GM21619 (cell line): ENCODE results near the gene ANO10.
"Not testable (repeated sequence)": the region's sequence is repeated elsewhere in the genome, so short reads cannot be mapped to it uniquely, and the experiment has no call there.

Experiments
- ATAC-seq: cut with Tn5 transposase; IDR thresholded peaks from one replicate; pipeline ENCODE4 v1.9.1; 2021; ENCODE audit not compliant: unreplicated experiment

ANO10 gene

DNA sequence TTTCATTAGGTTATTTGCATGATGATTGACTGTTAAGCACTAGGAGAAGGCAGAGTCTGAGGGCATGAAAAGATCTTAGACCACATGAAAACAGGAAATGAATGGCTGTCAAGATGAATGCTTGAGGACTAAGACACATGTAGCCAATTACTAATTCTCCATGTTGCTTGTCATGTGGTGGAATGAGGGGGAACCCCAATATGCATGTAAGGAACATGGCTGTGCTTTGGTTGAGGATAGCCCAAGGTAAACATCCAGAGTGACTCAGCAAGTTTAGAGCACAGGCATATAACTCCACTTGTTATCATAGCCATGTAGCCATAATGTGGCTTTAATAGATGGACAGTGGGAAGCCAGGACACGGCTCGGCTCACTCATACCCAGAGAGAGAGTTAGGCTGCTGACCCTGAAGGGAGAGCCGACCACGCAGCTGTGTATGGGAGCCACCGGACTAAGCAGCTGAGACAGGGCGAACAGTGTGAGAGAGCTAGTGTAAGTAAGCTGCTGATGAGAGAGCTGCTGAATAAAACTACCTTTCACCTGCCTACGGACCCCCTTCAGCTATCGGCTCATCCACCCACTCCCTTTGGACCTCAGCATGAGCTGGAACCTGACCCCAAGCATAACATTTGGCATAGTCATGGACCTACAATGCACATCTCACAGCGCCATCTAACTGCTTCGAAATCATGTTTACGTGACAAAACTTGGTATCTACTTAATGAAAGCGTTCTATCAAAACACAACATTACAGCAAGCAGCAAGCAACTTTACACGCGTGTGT is 37.6 kb downstream of the ANO10 start:
- peak; percentile 53 for ATAC-seq

DNA sequence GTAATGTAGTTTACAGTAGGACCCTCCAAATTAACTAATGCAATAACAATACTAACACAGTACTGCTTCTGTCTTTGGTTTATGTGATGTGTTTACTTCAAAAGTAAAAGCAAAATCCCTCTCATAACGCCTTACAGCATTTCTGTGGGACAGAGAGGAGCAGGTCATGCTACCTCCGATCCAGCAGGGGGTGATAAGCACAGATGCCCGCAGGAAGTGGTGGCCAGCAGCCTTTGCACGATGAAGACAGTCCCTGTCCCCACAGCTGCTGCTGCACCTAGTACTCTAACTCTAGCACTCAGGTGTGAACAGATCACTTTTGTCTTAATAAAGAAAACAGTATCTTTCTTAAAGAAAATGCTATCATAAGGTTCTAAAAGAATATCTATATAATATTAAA is 38.3 kb downstream of the ANO10 start:
- no peak for ATAC-seq

DNA sequence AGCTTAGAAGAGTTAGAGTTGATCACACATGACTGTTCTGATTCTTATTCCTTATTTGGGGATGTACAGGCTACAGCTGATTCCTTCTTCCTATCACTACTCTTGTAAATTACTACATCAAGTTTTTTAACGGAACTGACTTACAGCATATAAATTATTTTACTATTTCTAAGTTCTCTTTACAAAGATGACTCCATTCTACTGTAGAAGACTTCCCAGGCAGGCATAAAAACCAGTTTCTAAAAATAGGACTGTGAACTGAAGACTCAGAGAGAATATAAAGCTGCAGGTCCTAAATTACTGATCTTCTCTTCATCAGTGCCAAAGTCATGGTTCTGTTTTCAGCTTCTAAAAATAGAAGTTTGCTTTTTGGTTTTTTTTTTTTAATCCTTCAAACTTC is 38.9 kb downstream of the ANO10 start:
- no peak for ATAC-seq

DNA sequence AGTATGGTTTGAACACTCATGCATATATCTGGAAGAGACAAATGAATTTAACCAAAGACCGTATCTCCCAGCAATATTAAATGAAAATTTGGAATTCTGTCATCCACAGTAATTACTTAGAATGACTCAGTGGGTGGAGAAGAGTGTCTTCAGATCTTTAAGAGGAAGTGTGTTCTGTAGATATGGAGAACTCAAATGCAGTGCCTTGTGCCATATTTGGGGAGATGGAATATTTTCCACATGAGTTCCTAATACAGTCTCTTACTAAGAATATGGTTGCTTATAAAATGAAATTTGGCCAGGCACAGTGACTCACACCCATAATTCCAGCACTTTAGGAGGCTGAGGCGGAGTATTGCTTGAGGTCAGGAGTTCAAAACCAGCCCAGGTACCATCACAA is 40.5 kb downstream of the ANO10 start:
- ATAC-seq: no peak

DNA sequence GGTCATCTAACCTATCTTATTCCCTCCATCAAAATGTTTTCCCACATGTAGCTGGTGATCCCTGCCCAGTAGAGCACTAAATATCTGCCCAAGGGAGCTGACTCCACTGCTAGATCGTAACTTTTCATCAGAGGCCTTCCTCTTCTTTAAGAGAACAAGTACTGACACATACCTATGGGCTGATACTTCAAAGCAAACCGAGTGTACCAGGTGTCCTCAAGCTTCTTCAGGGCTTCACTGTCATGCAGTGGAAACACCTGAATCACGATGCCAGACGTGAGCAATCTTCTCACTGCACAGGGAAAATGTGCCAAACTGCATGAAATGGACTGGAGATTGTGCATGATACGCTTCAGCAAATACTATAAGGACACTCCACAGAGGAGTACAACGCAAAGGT is 41.6 kb downstream of the ANO10 start:
- no peak for ATAC-seq

DNA sequence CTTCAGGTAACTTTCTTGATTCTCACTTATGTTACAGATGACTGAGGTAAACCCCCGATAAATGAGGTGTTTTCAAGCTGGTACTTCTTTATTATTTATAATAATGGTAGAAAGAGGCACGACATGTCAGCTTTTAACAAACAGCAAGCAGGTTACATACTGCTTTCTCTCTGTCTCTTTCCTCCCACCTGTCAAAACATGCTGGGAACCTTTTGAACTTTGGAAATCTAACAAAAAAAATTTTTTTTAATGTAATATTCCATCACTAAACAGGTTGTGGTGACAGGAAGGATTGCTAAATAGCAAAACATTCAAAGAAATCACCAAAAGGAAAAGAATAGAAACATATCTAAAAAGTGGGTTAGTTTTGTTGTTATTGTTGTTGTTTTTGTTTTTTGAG is 48.2 kb downstream of the ANO10 start:
- ATAC-seq: no peak

DNA sequence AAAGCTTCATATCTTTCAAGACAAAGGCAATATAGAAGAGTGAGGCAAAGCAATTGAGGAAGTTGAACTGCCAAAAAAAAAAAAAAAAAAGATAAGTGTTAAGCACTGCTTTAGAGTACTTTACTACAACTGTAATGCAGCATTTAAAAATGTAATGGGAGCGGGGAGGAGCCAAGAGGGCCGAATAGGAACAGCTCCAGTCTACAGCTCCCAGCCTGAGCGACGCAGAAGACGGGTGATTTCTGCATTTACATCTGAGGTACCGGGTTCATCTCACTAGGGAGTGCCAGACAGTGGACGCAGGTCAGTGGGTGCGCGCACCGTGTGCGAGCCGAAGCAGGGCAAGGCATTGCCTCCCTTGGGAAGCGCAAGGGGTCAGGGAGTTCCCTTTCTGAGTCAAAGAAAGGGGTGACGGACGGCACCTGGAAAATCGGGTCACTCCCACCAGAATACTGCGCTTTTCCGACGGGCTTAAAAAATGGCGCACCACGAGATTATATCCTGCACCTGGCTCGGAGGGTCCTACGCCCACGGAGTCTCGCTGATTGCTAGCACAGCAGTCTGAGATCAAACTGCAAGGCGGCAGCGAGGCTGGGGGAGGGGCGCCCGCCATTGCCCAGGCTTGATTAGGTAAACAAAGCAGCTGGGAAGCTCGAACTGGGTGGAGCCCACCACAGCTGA is 56.0 kb downstream of the ANO10 start:
- ATAC-seq: not testable (repeated sequence)

DNA sequence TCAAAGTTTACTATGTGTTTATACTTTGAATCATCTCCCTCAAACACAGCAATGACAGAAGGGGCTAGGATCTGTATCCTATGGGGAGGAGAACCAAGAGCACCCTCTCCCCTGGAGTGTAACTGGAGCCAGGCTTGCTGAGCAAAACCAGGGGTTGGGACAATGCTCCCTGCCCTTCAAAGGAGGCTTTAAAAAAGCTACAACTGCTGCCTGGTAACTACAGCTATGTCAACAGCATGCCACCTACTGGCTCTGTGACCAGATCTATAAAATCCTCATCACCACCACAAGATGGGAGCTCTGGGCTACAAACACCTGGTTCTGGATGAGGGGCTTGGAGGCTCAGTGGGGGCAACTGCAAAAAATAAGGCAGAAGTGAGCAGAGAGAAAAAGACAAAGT is 61.9 kb downstream of the ANO10 start:
- ATAC-seq: no peak

DNA sequence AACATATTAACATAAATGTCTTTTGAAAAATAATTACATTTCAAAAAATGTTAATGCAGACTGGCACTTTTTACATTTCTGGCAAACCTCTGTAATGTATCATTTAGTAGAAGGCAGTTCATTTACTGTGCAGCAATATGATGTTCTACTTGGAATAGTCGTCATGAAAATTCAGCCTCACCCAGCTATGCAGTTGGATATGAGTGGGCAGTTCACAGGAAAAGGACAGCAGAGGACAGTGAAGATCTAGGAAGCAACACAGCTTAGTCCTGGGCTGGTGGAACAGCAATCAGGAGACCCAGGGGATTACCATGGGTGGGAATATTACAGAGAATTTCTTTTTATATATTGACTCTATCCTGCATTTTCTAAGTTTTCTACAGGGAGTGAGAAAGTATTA is 63.6 kb downstream of the ANO10 start:
- ATAC-seq: no peak

DNA sequence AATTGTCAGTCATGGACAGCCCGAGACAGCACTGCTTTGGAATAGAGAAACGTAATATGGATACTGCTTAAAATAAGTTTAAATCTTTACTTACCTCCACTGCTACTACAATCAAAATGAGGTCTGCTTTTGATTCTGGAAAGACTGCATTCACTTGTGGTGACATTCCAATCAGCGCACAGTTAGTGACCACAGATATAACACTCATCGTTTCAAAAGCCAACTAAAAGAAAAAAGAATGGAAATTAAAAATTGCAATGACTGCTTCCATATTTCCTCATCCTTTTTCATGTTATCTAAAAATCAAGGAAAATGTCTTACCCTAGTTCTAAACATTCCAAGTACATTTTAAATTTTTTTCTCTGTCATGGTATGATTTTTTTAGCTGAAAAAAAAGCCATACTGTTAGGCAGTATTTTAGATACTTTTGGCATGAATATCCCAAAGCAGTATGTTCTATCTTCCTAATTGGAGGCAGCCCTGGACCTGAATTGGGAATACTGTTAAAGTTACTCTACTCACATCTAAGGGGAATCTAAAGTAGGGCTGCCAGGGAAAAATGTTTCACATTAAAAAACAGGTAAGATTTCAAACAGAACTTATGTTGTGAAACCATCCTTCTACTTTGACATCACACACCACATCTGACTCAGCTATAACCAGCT is 72.1 kb downstream of the ANO10 start:
- no peak for ATAC-seq

DNA sequence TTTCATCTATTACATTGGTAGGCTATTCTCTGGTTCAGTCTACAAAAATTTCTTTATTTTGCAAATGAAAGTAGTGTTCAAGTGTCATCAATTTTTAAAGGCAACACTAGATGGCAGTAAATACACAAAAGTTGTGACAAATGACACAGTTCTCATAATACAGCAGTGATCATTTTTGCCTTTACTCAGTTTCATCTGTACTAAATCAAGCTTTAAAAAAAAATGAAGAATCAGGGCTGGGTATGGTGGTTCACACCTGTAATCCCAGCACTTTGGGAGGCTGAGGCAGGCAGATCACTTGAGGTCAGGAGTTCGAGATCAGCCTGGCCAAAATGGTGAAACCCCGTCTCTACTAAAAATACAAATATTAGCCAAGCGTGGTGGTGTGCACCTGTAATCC is 77.5 kb downstream of the ANO10 start:
- not testable (repeated sequence) for ATAC-seq

DNA sequence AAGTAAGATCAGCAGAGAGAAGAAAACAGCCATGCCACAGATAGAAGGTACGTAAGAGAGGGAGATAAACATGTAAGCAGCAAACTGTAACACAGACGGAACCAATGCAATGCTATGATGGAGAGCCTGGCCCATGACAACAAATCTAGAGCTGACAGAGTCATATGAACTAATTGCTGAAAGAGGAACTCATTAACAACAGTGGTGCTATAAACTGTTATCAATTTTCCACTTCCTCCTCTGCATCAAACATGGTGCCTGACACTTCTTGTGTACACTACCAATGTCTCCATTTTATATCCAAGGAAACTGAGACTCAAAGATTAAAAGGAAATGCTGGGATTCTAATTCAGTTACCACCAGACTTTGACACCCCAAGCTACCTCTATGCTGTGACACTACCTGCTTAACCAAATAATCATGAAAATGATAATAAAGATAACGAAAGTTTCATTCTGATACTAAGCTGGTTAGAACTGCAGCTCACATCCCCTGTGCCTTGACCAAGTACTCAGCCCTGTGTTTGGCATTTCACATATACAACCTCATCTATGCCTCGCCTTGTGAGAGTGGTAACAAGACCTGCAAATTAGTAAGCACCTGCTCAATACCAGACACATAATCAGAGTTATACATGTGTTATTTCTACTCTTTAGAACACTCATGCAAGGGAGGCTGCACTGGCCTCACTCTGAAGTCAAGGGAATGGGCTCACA is 79.3 kb downstream of the ANO10 start:
- ATAC-seq: no peak

DNA sequence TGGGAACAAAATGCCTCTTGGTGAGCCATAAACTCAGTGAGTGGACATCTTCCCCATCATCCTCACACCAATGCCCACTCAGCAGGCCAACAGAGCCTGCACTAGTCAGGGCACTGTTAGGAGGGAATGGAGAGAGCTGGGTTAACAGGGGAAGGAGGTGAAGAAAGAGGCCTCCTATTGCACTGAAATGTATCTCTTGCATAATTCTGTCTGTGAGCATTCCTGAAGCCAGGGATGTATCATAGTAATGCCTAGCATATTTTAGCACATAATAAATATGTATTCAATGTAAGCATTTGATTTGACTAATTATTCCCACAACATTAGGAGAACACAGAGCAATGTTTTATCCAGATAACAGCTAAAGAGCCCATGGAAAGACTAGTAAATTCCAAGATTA is 81.2 kb downstream of the ANO10 start:
- ATAC-seq: no peak

DNA sequence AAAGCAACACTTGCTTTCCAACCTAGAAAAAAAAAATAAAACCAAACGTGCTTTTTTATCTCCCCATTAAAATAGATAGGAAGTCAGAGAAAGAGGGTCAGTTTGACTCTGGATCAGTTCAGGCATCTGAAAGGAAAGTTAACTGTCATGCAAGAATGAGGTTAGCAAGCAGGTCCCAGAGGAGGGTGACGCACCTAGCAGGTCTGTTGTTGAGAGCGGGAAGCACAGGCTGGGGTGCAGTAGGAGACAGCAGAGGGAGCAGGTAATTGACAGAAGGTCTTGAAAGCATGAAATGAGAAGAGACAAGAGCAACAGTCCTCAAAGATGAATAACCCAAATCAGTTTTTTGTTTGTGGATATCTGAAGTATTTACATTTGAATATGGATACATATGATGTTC is 82.5 kb downstream of the ANO10 start:
- ATAC-seq: no peak

DNA sequence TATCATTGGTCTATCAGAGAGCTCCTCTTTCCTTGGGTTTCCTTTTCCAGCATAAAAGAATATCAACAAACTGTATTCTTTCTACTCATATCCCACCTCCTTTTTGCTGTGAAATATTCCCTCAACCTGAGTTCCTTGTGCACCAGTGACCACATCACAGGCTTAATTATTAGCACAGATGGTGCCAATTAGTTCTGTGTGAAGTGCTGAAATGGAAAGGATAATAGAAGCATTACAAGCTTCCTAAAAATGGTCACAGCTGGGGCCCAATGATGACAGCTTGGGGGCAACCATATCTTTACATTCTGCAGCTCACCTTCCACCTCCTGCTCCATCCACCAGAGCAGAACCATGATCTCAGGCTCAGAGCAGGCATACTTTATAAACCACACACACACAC is 84.6 kb downstream of the ANO10 start:
- no peak for ATAC-seq

DNA sequence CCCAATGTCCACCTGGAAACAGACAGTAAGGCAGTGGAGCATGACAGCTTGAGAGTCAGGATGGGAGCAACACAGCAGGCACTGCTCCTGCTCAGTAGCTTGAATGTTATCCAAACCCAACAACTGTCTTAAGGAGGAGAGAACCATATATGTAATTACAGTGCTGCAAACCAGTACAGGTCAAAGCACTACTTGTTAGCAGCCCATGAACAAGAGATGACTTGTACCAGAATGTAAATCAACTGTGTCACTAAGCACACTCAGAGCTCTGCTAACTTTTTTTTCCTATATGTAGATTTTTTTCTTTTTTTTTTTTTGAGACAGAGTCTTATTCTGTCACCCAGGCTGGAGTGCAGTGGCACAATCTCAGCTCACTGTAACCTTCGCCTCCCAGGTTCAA is 87.1 kb downstream of the ANO10 start:
- no peak for ATAC-seq

DNA sequence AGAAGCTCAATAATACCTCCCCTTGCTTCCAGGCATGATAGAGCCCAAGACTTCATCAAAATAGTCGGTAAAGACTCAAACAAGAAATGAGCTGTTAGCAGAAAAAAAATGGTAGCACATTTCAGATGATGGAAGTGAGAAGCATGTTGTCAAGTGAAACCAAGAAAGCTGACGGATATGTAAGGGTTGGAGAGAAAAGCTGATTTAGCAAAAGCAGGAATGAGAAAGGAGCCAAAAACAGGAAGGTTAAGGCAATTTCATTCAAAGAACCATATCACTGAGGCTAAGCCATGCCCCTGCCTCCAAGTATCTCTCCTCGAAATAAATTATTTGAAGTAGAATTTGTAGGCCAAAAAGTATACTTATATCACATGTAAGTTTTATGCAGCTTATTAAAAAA is 88.8 kb downstream of the ANO10 start:
- no peak for ATAC-seq

DNA sequence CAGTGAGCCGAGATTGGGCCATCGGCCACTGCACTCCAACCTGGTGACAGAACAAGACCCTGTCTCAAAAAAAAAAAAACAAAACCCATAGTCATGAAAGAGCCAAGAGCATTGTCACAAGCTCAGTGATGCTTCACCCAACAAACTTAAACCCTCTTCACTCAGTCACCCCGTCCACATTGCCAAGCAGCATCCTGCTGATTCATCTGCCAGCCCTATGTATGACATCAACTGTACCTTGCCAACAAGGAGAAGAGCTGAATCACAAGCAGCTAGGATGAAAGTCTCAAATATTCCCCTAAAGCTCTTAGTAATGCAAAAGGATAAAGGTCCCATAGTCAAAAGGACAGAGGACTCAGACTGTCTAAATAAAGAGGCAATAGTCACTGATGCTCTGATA is 90.0 kb downstream of the ANO10 start:
- no peak for ATAC-seq

DNA sequence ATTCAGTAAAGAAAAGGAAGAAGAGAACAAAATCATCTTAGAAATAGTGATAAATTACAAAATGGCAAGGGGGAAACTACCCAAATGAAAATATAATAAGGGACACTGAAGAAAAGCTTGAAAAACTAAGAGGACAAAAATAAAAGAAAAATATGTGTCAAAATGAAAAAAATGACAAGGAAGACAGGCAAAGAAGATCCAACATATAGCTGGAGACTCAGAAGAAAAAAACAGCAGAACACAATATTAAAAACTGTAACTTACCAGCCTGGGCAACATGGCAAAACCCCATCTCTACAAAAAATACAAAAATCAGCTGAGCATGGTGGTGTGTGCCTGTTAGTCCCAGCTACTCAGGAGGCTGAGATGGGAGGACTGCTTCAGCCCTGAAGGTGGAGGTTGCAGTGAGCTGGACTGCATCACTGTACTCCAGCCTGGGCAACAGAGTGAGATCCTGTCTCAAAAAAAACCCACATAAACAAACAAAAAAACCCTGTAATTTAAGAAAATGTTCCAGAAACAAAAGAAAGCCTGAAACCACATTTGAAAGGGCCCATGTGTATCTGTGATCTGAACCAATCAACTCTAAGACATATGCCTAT is 93.2 kb downstream of the ANO10 start:
- ATAC-seq: no peak

DNA sequence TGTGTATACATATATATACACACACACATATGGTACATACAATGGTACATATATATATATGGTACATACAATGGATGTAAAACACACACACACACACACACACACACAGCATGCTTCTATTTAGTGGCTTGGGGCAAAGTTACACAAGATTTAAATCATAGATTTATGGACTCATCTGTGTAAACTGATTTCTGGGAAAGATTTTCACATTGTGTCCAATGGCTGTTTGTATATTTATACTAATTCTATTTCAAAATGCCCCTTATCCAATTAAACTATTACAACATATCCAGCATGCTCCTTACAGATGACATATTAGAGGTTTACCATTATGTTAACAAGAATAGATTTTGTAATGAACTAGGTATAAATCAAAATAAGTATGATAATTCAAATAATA is 94.9 kb downstream of the ANO10 start:
- ATAC-seq: no peak

DNA sequence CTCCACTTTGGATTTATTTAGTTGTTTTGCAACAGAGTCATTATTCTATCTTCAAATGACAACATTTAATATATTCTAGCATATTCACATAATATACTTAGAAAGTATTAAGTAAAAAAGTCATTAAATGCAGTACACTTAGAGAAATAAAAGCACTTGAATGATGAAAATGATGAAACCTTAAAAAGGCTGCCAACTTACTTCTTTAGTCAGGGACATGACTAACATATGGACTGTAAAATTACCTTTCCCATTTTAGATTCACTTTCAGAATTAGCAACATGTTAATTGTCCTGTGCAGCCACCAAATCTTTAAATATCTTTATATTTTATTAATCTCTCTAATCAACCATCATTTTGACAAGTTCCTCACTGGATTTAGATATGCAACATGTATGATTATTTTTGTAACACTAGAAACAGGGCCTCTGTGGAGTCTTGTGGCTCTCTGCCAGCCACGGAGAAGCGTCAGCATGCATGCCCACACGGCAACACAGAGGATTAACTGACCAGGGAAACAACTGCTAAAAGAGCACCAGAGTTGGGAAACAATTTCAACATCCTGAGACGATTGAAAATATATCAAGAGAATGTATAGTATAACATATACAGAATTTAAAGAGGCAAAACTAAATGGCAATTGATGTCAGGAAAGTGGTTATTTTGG is 95.7 kb downstream of the ANO10 start:
- no peak for ATAC-seq
